AG09319 (cell line): Measurements from ENCODE around the gene FBXL3.

Experiments
- DNase-seq: peaks from one replicate; pipeline ENCODE4 v3.0.0-alpha.2; 2010; ENCODE audit warnings: low read depth; ENCODE audit errors: extremely low read depth
- TF ChIP-seq, protein P1 (sequence below): IDR thresholded peaks from 2 replicates; pipeline ENCODE4 v1.5.1; 2011; ENCODE audit warnings: low read depth, mild to moderate bottlenecking, inconsistent platforms, low read length, moderate library complexity

The FBXL3 gene, protein sequence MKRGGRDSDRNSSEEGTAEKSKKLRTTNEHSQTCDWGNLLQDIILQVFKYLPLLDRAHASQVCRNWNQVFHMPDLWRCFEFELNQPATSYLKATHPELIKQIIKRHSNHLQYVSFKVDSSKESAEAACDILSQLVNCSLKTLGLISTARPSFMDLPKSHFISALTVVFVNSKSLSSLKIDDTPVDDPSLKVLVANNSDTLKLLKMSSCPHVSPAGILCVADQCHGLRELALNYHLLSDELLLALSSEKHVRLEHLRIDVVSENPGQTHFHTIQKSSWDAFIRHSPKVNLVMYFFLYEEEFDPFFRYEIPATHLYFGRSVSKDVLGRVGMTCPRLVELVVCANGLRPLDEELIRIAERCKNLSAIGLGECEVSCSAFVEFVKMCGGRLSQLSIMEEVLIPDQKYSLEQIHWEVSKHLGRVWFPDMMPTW

GRCh38 chr13:77026861-77027621 lies at the start of gene FBXL3:
TSS of gene FBXL3 (minus strand) at chr13:77027159. CDS start at chr13:77021860, 5,299 bp downstream.
- peak; percentile 79 for DNase-seq
- TF ChIP-seq, protein P1, sequence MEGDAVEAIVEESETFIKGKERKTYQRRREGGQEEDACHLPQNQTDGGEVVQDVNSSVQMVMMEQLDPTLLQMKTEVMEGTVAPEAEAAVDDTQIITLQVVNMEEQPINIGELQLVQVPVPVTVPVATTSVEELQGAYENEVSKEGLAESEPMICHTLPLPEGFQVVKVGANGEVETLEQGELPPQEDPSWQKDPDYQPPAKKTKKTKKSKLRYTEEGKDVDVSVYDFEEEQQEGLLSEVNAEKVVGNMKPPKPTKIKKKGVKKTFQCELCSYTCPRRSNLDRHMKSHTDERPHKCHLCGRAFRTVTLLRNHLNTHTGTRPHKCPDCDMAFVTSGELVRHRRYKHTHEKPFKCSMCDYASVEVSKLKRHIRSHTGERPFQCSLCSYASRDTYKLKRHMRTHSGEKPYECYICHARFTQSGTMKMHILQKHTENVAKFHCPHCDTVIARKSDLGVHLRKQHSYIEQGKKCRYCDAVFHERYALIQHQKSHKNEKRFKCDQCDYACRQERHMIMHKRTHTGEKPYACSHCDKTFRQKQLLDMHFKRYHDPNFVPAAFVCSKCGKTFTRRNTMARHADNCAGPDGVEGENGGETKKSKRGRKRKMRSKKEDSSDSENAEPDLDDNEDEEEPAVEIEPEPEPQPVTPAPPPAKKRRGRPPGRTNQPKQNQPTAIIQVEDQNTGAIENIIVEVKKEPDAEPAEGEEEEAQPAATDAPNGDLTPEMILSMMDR: no peak

- no peak for DNase-seq
- TF ChIP-seq, protein P1: no peak
Measured at GRCh38 chr13:77067519-77067918, 40.6 kb upstream of the FBXL3 start.

- no peak for DNase-seq
- TF ChIP-seq, protein P1: no peak
Measured at GRCh38 chr13:77065461-77066147, 38.6 kb upstream of the FBXL3 start.

GRCh38 chr13:77062097-77062496 lies 35.1 kb upstream of the FBXL3 start:
- DNase-seq: no peak

GRCh38 chr13:77061362-77061761 lies 34.4 kb upstream of the FBXL3 start:
- DNase-seq: no peak
- TF ChIP-seq, protein P1: no peak

More at GRCh38 chr13:77062097-77062496, 35.1 kb upstream of the FBXL3 start:
- TF ChIP-seq, protein P1: no peak

DNA sequence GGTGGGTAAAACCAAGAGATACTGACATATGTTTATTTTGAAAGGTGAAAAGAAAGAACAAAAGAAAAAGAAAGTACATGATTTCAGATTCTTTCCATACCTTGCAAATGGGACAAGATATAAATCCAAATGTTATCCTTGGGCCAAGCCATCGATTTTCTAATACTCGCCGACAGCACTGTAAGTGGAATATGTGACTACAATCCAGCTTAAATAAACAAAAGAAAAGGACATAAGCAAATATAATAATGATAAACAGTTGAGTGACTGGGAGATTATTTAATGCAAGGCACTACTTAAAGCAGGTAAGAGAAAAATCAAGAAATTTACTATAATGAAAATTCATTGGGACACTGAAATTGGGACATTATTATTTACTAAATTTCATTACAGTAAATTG lies 29.9 kb upstream of the FBXL3 start:
- no peak for DNase-seq
- TF ChIP-seq, protein P1: no peak
